ENCODE measurements around the gene USP32.
"Not testable (repeated sequence)": the region's sequence is repeated elsewhere in the genome, so short reads cannot be mapped to it uniquely, and the experiment has no call there.

GRCh38 chr17:60333072-60333471, 58.9 kb downstream of the USP32 start:
- not testable (repeated sequence) for TF ChIP-seq CTCF (IDR thresholded peaks at IDR 0.05; ENCODE audit: low read depth, low read length, missing input control); HNF4A (conservative IDR thresholded peaks at IDR 0.05); MAX (IDR thresholded peaks at IDR 0.05); TAF1 (conservative IDR thresholded peaks at IDR 0.05); REST (IDR thresholded peaks at IDR 0.05); EGR1 (IDR thresholded peaks at IDR 0.05; ENCODE audit: low read depth in 2 of 2)
